GM21576 (cell line): ENCODE measurements around the gene TECPR2.

ENCODE experiments used
- ATAC-seq: cut with Tn5 transposase; IDR thresholded peaks from one replicate; pipeline ENCODE4 v1.9.1; 2021; ENCODE audit warnings: mild to moderate bottlenecking, moderate library complexity; ENCODE audit not compliant: unreplicated experiment

The TECPR2 gene

GRCh38 chr14:102491786-102492530 is 129.2 kb downstream of the TECPR2 start:
- no peak for ATAC-seq

- ATAC-seq = no peak
Observed at GRCh38 chr14:102492531-102492910, 129.8 kb downstream of the TECPR2 start.

DNA sequence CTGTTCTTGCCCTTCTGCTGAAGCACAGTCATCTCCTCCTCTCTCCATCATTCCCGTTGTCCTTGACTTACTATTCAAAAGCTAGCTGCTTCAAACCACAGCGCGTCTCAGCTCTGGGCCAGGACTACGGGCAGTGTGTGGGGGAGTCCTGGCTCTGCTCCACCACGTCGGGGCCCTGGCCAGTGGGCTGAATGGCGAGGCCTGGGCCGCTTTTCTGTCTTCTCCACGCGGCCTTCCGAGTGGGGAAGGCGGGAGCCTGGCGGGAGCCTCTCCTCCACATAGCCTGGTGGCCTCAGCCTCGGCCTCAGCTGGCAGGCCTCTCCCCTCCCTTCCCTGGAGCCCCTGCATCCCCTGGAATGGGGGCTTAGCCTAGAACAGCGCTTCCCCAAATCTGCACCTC is 130.4 kb downstream of the TECPR2 start:
- ATAC-seq = no peak

DNA sequence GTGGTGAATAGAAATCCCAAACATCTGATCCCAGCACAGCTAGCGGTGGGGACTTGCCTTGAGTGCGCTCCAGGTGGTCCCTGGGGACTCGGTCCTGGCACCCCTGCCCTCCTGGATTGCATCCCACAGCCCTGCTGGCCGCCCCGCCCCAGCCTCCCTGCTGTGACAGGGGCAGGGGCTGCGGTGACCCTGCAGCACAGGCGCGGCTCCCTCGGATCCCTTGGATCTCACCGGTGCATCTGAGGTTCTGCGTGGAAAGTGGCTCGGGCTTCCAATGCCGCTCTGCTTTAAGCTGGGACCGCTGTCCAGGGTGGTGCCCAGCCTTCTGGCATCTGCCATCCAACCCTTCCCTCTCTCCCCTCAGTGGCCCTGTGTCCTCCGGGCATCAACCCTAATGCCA is 130.8 kb downstream of the TECPR2 start:
- ATAC-seq = no peak

DNA sequence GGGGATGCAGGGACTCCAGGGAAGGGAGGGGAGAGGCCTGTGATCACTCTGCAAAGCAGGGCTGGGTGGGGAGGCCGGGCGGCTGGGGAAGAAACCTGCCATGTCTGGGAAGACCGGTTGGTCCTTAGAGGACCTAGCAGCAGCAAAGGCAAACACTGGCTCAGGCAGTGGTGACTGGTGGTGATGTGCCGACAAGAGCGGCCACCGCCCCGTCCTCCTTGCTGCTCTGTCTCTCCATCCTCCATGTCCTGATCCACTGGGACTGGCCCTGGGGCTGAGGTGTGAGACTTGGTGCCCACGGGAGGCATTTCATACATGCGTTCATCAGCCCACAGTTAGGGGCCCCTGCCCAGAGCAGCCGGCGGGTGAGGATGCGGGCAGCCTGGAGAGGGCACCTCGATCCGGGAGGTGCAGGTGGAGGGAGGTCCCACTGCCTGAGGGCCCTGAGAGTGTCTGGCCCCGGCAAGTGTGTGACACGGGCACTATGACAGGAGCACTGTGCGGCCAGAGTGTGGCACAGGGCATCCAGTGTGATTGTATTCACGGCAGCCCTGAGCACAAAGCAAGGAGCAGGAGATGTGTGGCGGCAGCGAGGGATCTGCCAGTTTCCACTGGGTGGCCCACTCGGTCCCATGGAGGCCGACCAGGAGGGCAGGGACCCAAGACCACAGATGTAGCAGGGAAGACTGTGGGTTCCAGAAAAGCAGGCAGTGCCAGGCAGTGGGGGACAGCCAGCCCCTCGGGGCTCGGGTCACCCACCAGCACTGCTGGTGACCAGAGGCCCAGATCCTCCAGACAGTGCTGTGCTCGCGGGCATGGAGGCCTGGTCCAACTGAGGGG is 133.0 kb downstream of the TECPR2 start:
- ATAC-seq = no peak

- no peak for ATAC-seq
Observed at GRCh38 chr14:102496331-102496691, 133.6 kb downstream of the TECPR2 start.

- no peak for ATAC-seq
Observed at GRCh38 chr14:102496958-102497744, 134.4 kb downstream of the TECPR2 start.

GRCh38 chr14:102497998-102498677 is 135.4 kb downstream of the TECPR2 start:
- ATAC-seq = no peak

DNA sequence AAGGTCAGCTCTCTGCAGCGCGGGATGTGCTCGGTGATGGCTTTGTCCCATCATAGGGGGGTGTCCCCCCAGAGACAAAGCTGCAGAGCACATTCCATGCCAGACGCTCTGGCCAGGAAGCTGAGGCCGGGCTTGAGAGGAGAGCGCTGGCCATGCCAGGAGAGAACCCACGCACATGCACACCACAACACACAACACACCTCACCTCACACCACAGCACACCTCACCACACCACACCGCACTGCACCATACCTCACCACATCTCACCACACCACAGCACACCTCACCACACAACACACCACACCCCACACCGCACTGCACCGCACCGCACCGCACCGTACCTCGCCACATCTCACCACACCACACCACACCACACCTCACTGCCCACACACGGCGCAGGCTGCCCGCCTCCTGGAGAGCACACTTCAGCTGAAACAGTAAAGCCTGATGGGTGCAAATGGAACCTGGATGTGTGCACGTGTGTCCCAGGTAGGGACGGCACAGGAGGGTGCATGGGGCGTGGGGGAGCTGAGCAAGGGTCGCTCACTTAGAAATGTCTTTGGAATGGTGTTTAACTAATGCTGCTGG is 136.0 kb downstream of the TECPR2 start:
- ATAC-seq = no peak

DNA sequence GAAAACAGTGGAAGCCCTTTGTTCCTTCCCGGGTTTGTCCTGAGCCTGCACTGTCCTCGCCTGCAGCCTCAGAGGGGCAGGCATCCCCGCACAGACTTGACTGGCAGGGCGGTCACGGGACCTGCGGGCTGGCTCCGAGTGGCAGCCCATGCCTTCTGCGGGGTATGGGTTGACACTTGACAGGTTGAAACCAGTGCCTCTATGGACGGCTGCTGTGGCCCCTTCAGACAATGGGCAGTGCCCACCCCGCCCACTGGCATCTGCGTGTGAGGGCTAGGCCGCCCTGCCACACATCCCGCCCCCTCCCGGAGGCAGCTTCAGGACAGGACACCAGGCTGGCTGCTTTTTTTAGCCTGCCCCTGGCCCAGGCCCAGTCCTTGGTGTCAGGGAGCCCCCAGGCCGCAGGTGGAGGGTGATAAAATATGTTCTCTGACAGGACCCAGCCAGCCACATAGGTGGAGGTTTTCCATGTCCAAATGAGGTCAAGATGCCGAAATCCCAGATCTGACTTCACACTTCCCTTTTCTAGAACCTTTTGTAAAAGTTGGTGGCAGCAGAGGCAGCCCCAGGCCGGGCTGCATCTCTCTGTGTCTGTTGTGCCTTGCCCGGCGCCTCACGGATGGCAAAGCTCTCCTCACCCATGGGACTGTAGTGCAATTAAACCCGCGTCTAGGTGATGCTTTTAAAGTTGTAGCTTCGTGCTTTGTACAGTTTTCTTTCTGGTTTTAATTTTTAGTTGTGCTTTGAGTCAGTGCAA is 136.8 kb downstream of the TECPR2 start:
- ATAC-seq = no peak

GRCh38 chr14:102500158-102500662 is 137.5 kb downstream of the TECPR2 start:
- ATAC-seq = no peak

DNA sequence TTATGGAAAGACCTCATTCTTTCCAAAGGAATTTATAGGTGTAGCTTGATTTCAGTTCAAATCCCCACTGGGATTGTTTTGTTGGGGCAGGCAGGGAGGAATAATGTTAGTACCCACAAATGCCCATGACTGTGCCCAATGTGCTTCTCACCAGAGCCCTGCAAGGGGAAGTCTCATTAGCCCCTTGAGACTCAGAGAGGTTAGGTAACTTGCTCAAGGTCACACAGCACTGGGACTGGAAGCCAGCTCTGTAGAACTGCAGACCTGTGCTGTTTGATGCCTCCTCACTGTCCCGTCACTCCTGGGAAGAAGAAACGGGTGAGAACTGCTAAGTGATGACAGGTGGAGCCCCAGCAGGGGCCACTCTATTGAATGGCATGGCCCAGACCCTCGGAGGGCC is 138.0 kb downstream of the TECPR2 start:
- ATAC-seq = no peak

DNA sequence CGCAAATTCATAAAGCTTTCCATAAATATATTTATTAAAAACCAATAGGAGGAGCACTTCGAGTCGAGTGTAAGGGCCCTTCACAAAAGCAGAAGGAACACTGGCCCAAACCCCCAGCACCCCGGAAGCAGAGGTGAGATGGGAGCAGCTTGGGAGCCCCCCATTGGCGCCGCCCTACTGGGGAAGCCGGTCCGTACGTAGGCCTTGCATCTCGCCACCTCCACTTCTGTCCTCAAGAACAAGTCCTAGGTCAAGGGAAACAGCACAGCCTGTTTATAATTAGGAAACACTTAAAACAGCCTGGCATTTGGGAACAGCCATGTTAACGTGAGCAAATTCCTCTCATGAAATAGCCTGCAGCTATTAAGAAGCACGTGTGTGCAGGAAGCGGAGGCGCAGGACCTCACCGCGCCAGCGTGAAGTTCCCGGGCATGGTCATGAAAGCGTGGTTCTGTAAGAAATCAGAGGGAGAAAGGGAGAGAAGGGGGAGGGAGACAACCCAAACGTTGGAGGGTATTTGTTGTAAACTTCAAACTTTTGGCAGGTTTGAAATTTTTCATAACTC is 139.1 kb downstream of the TECPR2 start:
- ATAC-seq = no peak

- ATAC-seq = no peak
Observed at GRCh38 chr14:102502571-102502970, 139.8 kb downstream of the TECPR2 start.

DNA sequence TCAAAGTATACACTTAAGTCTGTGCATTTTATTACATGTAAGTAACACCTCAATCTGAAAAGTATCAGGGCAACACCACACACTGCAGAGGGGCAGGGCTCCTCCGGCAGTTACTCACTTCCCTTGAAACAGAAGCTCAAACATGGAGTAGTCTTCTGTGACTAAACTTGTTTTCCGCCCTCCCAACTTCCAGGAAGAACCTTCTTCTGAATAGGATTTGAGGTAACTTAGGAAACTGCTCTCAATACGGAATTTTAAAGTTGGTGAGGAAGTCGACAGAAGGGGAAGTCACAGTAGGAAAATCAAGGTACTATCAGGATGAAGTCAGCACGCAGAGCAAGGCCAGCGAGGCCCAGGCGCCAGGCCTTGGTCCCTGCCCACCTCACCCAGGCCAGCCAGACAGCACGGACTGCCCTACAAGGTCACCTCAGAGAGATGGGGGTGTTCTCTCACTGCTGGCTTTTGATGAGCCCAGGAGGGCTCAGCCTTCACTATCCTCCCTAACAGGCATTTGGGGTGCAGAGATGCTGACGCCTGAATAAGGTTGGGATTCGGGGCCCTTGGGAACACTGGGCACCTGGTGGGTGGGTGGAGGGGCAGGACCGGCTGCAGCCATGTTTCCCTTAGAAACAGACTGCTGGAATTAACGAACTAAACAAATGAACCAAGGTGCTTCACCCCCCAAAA is 141.0 kb downstream of the TECPR2 start:
- no peak for ATAC-seq

DNA sequence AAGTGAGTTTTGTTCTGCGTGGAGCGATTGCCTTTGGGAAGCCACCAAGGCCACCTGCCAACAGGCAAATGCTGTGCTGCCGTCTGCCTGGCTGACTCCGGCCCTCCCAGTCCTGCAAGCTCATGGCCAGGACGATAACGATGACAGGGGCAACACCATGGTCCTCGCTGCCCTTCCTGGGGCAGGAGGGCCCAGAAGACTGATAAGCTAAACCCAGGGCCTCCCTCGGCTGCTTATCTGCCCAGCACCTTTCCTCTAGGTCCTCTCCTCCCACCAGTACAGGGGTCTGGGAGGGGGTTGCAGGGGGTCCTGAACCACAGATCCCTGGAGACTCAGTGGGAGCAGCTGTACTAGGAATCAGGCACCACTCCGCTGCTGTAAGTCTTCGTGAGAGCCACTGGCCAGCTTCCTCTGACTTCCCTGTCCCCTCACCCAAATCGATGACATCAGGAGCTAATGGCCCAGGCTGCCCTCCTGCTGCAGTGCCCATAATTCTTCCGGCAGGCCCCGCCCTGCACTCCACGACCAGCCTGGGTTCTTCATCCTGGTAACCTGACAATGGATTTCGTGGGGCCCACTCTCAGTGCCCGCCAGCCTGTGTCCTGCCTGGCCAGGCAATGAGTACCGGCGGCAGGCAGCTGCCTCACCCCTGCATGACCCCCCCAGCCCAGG is 141.7 kb downstream of the TECPR2 start:
- no peak for ATAC-seq

- no peak for ATAC-seq
Observed at GRCh38 chr14:102505000-102505619, 142.4 kb downstream of the TECPR2 start.
